SK-N-MC (cell line): ENCODE measurements around the gene SPATA24.

ENCODE experiments used
- EZH2 ChIP-seq: fragments of 200-600 bp; sonication (generic); IDR thresholded peaks from one replicate; pipeline ENCODE4 v1.6.1; 2017; ENCODE audit warnings: antibody characterized with exemption
- FOXP2 ChIP-seq: optimal IDR thresholded peaks from 2 replicates; pipeline ENCODE3; 2011; ENCODE audit warnings: mild to moderate bottlenecking, moderate library complexity; ENCODE audit not compliant: insufficient read depth; ENCODE audit errors: extremely low read length, control extremely low read depth
- POLR2AphosphoS5 ChIP-seq: IDR thresholded peaks from 2 replicates; pipeline ENCODE4 v1.6.1; 2012; ENCODE audit warnings: mild to moderate bottlenecking, low read depth, low read length, borderline replicate concordance

GRCh38 chr5:139361835-139362429, 42.0 kb downstream of the SPATA24 start:
- TF ChIP-seq EZH2: no peak
- no peak for TF ChIP-seq POLR2AphosphoS5
- TF ChIP-seq FOXP2: no peak
